ENCODE measurements around the gene RAN.

The RAN gene

GRCh38 chr12:130871286-130872178 lies at the start of gene RAN:
RAN (plus strand) TSS chr12:130872066; CDS start chr12:130872594, 528 bp downstream.
- TF ChIP-seq CTCF (IDR thresholded peaks at IDR 0.05; ENCODE audit: extremely low read depth, insufficient read depth, missing control alignments) = no peak
- in situ Hi-C loops (cut with MboI; ENCODE audit: low pct_unique_long_range_greater_than_20kb, low sequenced_read_pairs, unreplicated experiment) = no loop called here

GRCh38 chr12:130825771-130826150 lies 46.1 kb upstream of the RAN start:
- in situ Hi-C loops (cut with MboI; ENCODE audit: low pct_unique_long_range_greater_than_20kb, low sequenced_read_pairs, unreplicated experiment) = no loop called here

More at GRCh38 chr12:130871286-130872178, at the start of gene RAN:
- DNase-seq (ENCODE audit: low spot score) = peak; percentile 100

GRCh38 chr12:130826151-130826801 lies 45.6 kb upstream of the RAN start:
- no peak for DNase-seq (ENCODE audit: low spot score)
- in situ Hi-C loops (cut with MboI; ENCODE audit: low pct_unique_long_range_greater_than_20kb, low sequenced_read_pairs, unreplicated experiment) = no loop called here
- TF ChIP-seq CTCF (IDR thresholded peaks at IDR 0.05; ENCODE audit: extremely low read depth, insufficient read depth, missing control alignments) = peak; percentile 65

More at GRCh38 chr12:130825771-130826150, 46.1 kb upstream of the RAN start:
- no peak for DNase-seq (ENCODE audit: low spot score)
- TF ChIP-seq CTCF (IDR thresholded peaks at IDR 0.05; ENCODE audit: extremely low read depth, insufficient read depth, missing control alignments) = no peak

- DNase-seq (ENCODE audit: low spot score) = no peak
- no peak for TF ChIP-seq CTCF (IDR thresholded peaks at IDR 0.05; ENCODE audit: extremely low read depth, insufficient read depth, missing control alignments)
- in situ Hi-C loops (cut with MboI; ENCODE audit: low pct_unique_long_range_greater_than_20kb, low sequenced_read_pairs, unreplicated experiment) = no loop called here
These were observed 44.4 kb upstream of the RAN start for GRCh38 chr12:130827432-130827831.

- no peak for DNase-seq (ENCODE audit: low spot score)
- TF ChIP-seq CTCF (IDR thresholded peaks at IDR 0.05; ENCODE audit: extremely low read depth, insufficient read depth, missing control alignments) = no peak
- in situ Hi-C loops (cut with MboI; ENCODE audit: low pct_unique_long_range_greater_than_20kb, low sequenced_read_pairs, unreplicated experiment) = no loop called here
These were observed 43.0 kb upstream of the RAN start for GRCh38 chr12:130828895-130829294.

GRCh38 chr12:130829391-130830245 lies 42.2 kb upstream of the RAN start:
- DNase-seq (ENCODE audit: low spot score) = no peak
- no peak for TF ChIP-seq CTCF (IDR thresholded peaks at IDR 0.05; ENCODE audit: extremely low read depth, insufficient read depth, missing control alignments)
- in situ Hi-C loops (cut with MboI; ENCODE audit: low pct_unique_long_range_greater_than_20kb, low sequenced_read_pairs, unreplicated experiment) = no loop called here
